SK-N-SH treated with all-trans-retinoic acid at 6 μM for 48 hours (cell line): ENCODE results near the gene PHIP.

Source experiments
- ARNTL ChIP-seq: fragments of 450-650 bp; formaldehyde crosslinking; IDR thresholded peaks from 2 replicates; pipeline ENCODE4 v1.5.0; 2020; ENCODE audit warnings: low read depth, mild to moderate bottlenecking, moderate library complexity, borderline replicate concordance
- CSDC2 ChIP-seq: fragments of 250-450 bp; sonication (Bioruptor Pico); IDR thresholded peaks from 2 replicates; pipeline ENCODE4 v1.5.0; 2020; ENCODE audit warnings: mild to moderate bottlenecking, moderate library complexity
- RARB ChIP-seq: fragments of 250-450 bp; sonication (Bioruptor Pico); IDR thresholded peaks from 2 replicates; pipeline ENCODE4 v1.8.0; 2021; ENCODE audit warnings: mild to moderate bottlenecking, moderate library complexity
- TOX ChIP-seq: fragments of 250-450 bp; sonication (Bioruptor Pico); IDR thresholded peaks from 2 replicates; pipeline ENCODE4 v1.8.0; 2021; ENCODE audit warnings: mild to moderate bottlenecking, moderate library complexity, borderline replicate concordance
- ZFP30 ChIP-seq: fragments of 450-650 bp; formaldehyde crosslinking; IDR thresholded peaks from 2 replicates; pipeline ENCODE4 v1.5.0; 2022; ENCODE audit warnings: mild to moderate bottlenecking, moderate library complexity
- ZNF70 ChIP-seq: fragments of 450-650 bp; formaldehyde crosslinking; IDR thresholded peaks from 2 replicates; pipeline ENCODE4 v1.5.0; 2020; ENCODE audit warnings: mild to moderate bottlenecking, moderate library complexity
- TF ChIP-seq, protein P1 (sequence below): fragments of 250-450 bp; sonication (Bioruptor Pico); IDR thresholded peaks from 2 replicates; pipeline ENCODE4 v1.8.0; 2020; ENCODE audit warnings: mild to moderate bottlenecking, moderate library complexity, borderline replicate concordance

- TF ChIP-seq ZNF70 (CRISPR knock-in tag): no peak
- no peak for TF ChIP-seq CSDC2 (CRISPR knock-in tag)
- TF ChIP-seq ARNTL (CRISPR knock-in tag): no peak
- TF ChIP-seq, protein P1, sequence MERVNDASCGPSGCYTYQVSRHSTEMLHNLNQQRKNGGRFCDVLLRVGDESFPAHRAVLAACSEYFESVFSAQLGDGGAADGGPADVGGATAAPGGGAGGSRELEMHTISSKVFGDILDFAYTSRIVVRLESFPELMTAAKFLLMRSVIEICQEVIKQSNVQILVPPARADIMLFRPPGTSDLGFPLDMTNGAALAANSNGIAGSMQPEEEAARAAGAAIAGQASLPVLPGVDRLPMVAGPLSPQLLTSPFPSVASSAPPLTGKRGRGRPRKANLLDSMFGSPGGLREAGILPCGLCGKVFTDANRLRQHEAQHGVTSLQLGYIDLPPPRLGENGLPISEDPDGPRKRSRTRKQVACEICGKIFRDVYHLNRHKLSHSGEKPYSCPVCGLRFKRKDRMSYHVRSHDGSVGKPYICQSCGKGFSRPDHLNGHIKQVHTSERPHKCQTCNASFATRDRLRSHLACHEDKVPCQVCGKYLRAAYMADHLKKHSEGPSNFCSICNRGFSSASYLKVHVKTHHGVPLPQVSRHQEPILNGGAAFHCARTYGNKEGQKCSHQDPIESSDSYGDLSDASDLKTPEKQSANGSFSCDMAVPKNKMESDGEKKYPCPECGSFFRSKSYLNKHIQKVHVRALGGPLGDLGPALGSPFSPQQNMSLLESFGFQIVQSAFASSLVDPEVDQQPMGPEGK: no peak
- TF ChIP-seq TOX (CRISPR knock-in tag): no peak
- no peak for TF ChIP-seq RARB (CRISPR knock-in tag)
- TF ChIP-seq ZFP30 (CRISPR knock-in tag): no peak
Observed at GRCh38 chr6:78948785-78949184, 129.3 kb downstream of the PHIP start.
